ENCODE measurements around the gene NDUFA12.

NDUFA12 gene

DNA sequence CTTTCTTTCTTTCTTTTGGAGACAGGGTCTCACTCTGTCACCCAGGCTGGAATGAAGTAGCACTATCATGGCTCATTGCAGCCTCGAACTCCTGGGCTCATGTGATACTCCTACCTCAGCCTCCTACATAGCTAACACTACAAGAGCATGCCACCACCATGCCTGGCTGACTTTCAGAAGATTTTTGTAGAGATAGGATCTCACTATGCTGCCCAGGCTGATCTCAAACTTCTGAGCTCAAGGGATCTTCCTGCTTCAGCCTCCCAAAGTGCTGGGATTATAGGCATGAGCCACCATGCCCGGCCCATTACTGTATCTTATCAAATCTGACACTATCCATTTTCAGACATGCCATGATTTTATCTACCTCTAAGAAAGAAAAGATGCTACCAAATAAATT is 31.6 kb downstream of the NDUFA12 start:
- TF ChIP-seq, protein P1, sequence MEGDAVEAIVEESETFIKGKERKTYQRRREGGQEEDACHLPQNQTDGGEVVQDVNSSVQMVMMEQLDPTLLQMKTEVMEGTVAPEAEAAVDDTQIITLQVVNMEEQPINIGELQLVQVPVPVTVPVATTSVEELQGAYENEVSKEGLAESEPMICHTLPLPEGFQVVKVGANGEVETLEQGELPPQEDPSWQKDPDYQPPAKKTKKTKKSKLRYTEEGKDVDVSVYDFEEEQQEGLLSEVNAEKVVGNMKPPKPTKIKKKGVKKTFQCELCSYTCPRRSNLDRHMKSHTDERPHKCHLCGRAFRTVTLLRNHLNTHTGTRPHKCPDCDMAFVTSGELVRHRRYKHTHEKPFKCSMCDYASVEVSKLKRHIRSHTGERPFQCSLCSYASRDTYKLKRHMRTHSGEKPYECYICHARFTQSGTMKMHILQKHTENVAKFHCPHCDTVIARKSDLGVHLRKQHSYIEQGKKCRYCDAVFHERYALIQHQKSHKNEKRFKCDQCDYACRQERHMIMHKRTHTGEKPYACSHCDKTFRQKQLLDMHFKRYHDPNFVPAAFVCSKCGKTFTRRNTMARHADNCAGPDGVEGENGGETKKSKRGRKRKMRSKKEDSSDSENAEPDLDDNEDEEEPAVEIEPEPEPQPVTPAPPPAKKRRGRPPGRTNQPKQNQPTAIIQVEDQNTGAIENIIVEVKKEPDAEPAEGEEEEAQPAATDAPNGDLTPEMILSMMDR (IDR thresholded peaks at IDR 0.05; ENCODE audit: borderline replicate concordance, insufficient read depth, low read depth, low read length), result no peak
- no peak overlapping the region for H3K4me3 ChIP-seq (ENCODE audit: low read depth, low read length)

DNA sequence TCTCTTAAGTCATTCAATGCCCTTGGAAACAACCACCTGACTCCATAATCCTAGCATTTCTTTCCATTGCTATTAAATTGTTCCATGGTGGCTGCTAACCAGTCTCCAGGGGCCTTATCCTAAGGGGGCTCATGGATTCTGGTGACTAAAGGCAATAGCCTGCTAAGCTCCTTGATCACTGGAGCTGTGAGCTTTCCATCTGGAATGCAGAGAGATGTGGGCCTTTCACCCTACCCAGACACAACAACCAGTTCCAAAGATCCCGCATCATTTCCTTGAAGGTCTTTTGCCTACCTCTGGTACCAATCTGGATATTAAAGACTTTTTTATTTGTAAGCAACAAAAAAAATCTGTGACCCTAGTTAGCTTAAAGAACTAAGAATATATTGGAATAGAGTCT is 32.9 kb downstream of the NDUFA12 start:
- TF ChIP-seq, protein P1 (IDR thresholded peaks at IDR 0.05; ENCODE audit: borderline replicate concordance, insufficient read depth, low read depth, low read length), result no peak
- H3K4me3 ChIP-seq (ENCODE audit: low read depth, low read length), result no peak overlapping the region

DNA sequence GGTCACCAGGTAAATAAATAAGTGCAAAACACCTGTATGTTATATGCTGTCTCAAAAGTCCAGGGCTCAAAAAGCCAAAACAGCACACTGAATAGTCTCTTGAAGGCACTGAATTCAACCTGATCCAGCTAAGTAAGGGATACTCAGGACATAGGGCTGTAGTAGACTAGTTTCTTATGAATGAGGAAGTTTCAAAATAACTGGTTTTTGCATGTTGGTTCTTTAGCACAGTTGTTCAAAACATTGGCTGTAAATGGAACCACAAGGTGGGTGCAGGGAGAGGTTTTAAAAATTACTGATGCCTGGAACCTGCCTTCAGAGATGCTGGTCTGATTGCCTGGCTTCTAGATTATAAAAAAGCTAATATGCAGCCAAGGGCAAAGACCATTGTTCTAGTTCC is 34.1 kb downstream of the NDUFA12 start:
- no peak overlapping the region for H3K4me3 ChIP-seq (ENCODE audit: low read depth, low read length)
- TF ChIP-seq, protein P1 (IDR thresholded peaks at IDR 0.05; ENCODE audit: borderline replicate concordance, insufficient read depth, low read depth, low read length), result no peak

DNA sequence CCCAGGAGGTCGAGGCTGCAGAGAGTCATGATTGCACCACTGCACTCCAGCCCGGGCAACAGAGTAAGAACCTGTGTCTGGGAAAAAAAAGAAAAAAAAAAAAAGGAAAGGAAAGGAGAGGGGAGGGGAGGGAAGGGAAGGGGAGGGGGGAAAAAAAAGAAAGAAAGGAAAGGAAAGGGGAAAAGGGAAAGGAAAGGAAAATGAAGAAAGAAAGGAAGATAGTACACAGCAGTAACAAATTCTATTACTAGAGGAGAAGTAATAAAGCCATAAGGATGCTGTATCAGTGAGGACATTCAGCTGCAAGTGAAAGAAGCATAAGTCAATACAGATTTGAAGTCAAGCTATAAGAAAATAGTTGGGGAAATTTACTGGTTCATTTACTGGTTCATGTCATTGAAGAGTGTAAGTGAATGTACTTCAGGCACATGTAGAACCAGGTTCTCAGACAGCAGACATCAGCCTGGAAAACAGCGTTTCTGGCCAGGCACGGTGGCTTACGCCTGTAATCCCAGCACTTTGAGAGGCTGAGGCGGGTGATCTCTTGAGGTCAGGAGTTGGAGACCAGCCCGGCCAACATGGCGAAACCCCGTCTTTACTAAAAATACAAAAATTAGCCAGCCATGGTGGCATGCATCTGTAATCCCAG is 37.4 kb downstream of the NDUFA12 start:
- H3K4me3 ChIP-seq (ENCODE audit: low read depth, low read length), result no peak overlapping the region
- TF ChIP-seq, protein P1 (IDR thresholded peaks at IDR 0.05; ENCODE audit: borderline replicate concordance, insufficient read depth, low read depth, low read length), result no peak

DNA sequence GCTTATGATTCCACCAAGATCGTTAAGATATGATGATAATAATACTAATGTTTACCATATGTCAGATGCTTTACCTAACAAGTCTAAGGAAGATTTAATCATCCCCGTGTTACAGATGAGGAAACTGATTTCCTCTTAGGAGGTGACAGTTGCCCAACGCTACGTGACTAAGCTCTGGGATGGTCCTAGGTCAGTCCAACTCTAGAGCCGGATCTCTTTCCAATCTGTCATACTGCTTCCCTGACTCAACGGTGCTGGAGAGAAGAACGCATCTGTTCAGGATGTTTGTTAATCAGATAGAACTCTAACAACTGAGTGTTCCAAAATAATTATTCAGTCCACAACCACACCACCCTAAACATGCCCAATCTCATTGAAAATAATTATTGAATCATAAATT is 39.8 kb downstream of the NDUFA12 start:
- TF ChIP-seq, protein P1 (IDR thresholded peaks at IDR 0.05; ENCODE audit: borderline replicate concordance, insufficient read depth, low read depth, low read length), result no peak

DNA sequence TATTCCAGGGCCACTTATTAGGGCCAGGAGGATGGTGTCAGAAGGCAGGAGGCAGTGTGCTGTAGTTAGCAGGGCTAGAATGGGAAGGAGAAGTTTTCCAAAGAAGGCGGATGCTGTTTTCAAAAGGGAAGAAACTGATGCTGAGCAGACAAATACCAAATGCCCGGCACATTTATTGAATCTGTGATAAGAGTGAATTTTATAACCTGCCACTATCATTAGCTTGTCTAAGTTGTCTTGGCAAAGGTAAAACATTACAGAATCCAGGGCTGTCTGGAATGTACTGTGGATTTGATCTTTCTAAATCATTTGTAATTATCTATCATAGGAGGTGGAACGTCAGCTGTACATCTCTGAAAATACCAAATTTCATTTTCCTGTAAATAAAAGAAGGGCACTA is 40.8 kb downstream of the NDUFA12 start:
- TF ChIP-seq, protein P1 (IDR thresholded peaks at IDR 0.05; ENCODE audit: borderline replicate concordance, insufficient read depth, low read depth, low read length), result no peak
- H3K4me3 ChIP-seq (ENCODE audit: low read depth, low read length), result no peak overlapping the region

More for the DNA sequence above, 39.8 kb downstream of the NDUFA12 start:
- no peak overlapping the region for H3K4me3 ChIP-seq (ENCODE audit: low read depth, low read length)

DNA sequence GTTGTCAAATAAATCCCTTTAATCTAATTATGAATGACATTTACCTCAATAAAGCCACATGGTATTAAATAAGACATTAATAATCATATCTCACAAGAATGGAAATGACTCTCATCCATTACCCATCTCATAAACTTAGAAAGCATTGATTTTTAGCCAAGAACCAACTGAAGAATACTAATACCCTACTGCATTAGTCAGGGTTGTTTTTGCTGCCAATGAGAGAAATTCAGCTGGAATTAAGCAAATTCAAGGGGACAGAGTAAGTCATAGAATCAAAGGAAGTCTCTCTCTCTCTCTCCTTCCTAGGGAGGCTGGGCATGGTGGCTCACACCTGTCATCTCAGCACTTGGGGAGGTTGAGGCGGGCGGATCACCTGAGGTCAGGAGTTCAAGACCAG is 41.6 kb downstream of the NDUFA12 start:
- no peak overlapping the region for H3K4me3 ChIP-seq (ENCODE audit: low read depth, low read length)
- TF ChIP-seq, protein P1 (IDR thresholded peaks at IDR 0.05; ENCODE audit: borderline replicate concordance, insufficient read depth, low read depth, low read length), result no peak
